Measurements from ENCODE around the gene TCL1B. TPM values are rescaled to one million over a fixed set of nuclear protein-coding genes. Genes with fewer than 3 reads are reported as not detected.

Gene TCL1B
- total and polyA plus RNA-seq, 2 of the 8 experiments (the other 6 are each of a cell fraction or from before 2014, with no cell fraction given): 9.6 to 11.5 TPM

- TF ChIP-seq EZH2 (IDR thresholded peaks at IDR 0.05; ENCODE audit: low read depth, low read length, severe bottlenecking) (no peak), RNF2 (IDR thresholded peaks at IDR 0.05; ENCODE audit: borderline replicate concordance, low read depth, low read length, missing control alignments, poor library complexity, severe bottlenecking) (no peak), HDAC6 (IDR thresholded peaks at IDR 0.05; ENCODE audit: low read depth, low read length) (no peak), SP2 (IDR thresholded peaks at IDR 0.05; ENCODE audit: low read length) (no peak)
- TF ChIP-seq, protein P1, sequence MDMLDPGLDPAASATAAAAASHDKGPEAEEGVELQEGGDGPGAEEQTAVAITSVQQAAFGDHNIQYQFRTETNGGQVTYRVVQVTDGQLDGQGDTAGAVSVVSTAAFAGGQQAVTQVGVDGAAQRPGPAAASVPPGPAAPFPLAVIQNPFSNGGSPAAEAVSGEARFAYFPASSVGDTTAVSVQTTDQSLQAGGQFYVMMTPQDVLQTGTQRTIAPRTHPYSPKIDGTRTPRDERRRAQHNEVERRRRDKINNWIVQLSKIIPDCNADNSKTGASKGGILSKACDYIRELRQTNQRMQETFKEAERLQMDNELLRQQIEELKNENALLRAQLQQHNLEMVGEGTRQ (IDR thresholded peaks at IDR 0.05; ENCODE audit: low read length): no peak
Observed at GRCh38 chr14:95705518-95705917, 19.3 kb downstream of the TCL1B start (continued).
